HG03558 (cell line): Measurements from ENCODE around the gene LHX5.

Source experiments
- ATAC-seq: cut with Tn5 transposase; IDR thresholded peaks from one replicate; pipeline ENCODE4 v1.9.1; 2021; ENCODE audit warnings: moderate number of reproducible peaks; ENCODE audit not compliant: unreplicated experiment; ENCODE audit errors: extremely low read depth

The LHX5 gene

GRCh38 chr12:113466454-113467141 lies 5.1 kb downstream of the LHX5 start:
- no peak for ATAC-seq

DNA sequence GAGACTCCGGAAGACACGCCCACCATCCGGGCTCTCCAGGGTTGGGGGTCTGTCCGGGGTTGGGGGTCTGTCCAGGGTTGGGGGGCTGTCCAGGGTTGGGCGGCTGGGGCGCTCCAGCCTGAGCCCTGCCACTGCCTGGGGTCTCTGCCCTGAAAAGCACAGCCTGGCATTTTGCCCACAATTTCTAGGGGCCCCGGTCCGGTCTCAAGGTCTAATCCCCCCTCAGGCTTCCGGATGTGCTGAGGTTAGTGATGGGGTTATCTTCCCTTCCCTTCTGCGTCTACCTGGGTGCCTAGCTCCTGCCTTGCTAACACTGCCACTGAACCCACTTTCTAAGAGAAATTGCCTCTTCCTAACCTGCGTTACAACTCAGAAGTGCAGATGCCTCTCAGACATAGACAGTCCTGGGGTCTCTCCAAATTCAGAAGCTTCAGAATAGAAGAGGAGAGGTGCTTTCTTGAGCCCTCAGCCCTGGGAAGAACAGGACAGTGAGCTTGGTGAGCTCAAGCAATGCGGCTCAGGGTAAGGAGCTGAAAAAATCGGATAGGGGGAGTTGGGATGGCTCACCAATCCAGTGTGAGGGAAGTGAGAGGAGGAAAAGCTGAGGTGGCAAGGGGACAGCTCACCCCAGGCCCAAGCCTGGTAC lies 5.7 kb downstream of the LHX5 start:
- no peak for ATAC-seq

DNA sequence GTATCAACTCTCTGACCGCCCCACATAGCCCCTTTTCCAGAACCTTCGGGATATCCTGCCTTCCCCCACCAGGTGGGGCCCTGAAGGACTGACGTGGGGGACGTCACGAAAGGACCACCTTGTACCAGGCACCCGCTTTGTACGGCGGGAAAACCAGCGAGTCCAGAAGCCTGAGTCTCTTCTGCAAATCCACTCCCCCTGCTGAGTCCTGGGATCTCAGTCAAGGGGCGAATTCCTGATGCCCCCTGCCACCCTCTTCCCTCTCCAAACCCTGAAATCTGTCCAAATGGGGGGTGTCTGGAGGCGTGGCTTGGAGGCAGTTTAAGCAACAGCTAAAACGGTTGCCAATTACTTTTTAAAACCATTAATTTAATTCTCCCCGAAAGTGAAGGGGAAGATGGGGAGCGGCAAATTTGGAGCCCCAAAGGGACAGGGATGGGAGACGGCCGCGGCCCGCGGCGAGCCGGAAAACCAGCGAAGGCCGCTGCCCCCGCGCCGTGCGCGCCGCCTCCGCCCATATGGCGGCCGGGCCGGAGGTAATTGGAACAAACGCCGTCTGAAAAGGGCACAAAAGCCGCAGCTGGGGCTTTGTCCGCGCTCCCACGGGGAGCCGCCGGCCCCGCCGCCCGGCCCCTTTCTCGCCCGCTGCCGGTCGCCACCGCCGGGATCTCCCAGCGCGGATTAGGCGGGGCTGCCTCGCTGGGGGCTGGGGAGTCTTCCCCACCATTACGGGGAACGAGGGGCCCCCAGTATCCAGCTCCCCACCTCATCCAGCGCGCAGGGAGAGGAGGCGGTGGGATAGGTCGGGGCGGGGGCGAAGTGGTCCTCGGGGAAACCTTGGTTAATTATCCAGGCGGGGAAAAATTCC lies 6.6 kb downstream of the LHX5 start:
- ATAC-seq, result no peak

DNA sequence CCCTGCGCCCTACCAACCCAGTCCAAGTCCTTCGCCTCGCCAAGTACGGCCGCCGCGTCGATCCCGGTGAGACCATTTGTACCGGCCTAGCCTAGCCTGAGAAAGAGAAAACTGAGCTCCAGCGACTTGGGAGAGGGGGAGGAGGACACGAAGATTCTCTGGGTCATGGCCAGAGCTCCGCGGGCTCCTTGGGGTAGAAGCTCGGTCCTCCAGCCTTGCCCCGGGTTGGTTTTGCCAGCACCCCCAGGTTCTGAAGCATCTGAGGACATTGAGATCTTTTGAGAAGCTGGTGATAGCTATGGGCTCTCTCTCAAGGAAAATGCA lies 7.3 kb downstream of the LHX5 start:
- ATAC-seq, result no peak

GRCh38 chr12:113463746-113464451 lies 7.8 kb downstream of the LHX5 start:
- ATAC-seq, result no peak

GRCh38 chr12:113462998-113463745 lies 8.5 kb downstream of the LHX5 start:
- no peak for ATAC-seq

DNA sequence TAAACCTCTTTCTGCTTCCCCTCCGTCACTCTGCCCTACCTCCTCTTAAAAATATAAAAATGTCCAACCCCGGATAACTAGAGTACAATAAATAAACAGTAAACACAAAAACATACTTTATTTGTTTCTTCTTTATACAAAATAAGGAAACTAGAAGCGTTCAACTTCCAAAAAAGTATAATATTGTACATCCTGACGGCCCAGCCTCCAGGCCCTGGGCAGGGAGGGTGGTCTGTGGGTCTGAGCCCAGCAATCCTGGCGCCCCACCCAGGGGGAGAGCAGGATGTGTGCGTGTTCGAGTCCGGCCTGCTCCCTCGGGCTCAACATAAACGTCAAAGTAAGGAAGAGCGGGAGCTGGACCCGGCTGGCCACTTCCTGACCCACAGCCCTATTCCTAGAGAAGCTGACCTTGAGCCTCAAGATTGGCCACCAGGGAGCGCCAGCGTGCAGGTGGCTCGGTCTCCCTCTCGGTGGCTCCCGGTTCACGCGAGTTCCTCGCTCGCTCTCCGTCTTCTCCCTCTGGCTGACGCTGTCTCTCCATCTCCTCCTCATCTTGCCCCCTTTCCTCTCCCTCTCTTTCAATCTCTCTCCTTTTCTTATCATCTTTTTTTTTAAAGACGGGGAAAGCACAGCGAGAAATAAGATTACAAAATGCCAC lies 9.4 kb downstream of the LHX5 start:
- ATAC-seq, result no peak

GRCh38 chr12:113461666-113462065 lies 10.0 kb downstream of the LHX5 start:
- no peak for ATAC-seq

DNA sequence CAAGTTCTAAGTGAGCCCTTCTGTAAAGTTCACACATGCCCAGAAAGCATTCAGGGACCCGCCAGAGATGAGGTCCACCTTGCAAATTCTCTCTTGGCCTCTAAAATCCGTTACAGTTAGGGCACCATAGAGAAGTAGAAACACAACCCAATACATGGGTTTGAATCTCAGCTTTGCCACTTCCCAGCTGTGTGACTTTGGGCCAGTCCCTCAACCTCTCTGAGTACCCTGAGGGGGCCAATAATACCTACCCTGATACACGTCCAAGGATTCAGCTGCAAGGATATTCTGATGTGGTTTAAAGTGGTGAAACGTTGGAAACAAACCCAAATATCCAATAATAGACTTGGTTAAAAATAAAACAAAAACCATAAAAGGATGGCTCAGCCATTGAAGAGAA lies 11.7 kb downstream of the LHX5 start:
- ATAC-seq, result no peak

DNA sequence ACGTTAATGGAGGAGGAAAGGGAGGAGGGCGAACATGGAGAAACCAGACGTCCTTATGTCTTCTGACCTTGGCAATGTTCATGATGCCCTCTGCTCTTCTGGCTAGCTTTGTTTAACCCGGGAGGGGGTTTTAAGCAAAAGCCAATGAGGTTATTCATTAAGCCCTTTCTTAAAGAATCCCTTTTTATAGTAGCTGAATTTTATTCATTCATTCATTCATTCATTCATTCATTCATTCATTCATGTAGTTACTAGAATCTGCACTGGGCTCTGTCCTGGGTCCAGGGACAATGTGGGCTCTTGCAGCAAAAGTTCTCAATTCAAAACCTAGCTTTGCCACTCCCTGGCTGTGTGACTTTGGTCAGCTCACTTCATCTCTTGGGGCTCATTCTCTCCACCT lies 14.0 kb downstream of the LHX5 start:
- ATAC-seq, result no peak

DNA sequence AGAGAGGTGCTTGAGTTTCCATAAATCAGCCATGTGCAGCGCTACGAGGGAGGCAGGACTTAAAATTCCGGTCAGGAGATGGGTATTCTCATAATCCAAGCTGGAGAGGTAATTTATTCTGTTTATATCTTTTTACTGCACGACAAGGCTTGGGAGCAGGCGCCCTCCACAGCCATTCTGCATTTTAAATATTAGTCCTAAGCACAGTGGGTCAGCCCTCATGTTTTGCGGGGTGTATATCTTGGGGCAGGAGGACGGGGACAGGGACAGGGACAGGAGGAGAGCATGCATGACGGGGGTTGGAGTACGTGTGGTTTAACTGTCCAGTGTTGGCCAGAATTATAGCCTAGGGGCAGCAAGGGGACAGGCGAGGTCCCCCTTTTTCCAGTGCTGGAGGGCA lies 14.5 kb downstream of the LHX5 start:
- ATAC-seq, result no peak

GRCh38 chr12:113456761-113457160 lies 14.9 kb downstream of the LHX5 start:
- no peak for ATAC-seq

DNA sequence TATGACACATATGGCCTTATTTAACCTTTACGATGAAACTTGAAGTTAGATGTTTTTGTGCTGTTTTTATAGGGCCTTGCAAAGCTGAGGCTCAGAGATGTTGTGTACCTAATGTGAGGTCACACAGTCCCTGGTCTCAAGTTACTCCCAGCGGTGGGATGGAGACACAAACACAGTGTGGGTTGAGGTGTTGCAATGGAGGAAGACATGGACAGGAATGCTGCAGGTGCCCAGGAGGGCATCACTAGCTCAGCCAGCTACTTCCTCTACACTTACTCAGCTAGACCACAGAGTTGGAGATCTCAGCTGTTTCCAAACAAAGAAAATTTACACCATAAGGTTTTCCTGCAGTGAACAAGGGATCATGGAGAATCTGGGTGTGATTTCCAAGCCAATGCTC lies 15.5 kb downstream of the LHX5 start:
- no peak for ATAC-seq

- no peak for ATAC-seq
Measured at GRCh38 chr12:113453330-113453729, 18.3 kb downstream of the LHX5 start.

DNA sequence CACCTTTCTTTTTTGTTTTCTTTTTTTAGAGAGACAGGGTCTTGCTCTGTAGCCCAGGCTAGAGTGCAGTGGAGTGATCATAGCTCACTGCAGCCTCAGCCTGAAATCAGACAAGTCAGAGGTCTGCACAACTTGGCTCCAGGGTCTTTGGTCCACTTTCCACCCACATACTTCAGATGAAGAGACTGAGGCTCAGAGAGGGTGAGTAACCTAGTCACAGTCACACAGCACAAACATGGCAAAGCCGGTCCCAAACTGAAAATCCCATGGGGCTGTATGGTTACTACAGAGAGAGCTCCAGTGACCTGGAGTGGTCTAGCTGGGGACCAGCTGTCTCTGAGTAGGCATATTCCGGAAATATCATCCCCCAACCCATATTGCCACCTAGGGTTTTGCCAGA lies 19.2 kb downstream of the LHX5 start:
- ATAC-seq, result no peak

GRCh38 chr12:113449839-113450238 lies 21.8 kb downstream of the LHX5 start:
- ATAC-seq, result no peak

DNA sequence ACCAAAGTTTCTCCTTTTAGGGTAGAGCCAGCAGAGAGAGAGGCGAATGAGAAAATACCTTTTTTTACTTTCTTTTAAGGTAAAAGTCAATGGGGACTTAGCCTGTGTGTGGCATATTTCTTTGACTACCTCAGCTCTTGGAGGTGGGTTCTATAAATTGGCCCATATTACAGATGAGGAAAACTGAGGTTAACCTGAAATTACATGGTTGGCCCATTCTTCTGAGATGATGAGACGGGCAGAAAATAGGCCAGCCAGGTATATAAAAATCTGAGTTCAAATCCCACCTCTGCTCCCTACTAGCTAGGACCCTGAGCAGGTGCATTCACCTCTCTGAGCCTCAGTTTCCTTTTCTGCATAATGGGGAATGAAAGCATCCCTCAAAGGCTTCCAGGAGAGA lies 22.4 kb downstream of the LHX5 start:
- no peak for ATAC-seq

DNA sequence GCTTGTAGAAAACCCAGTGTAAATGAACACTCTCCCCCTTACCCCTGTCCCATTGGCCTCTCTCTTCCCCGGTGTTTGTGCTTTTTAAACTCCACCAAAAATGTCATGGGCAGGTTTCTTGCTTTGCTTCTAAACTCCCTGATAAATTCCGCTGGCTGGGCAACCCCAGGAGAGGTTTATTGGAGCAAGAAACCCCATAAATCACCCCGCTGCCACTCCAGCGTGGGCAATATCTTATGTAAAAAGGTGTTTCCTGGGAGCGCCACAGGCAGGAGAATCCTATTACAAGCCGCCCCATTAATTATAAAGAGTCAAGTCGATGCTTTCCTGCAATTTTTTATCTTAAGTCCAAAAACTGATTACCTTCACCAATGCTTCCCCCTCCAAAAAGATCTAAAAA lies 22.8 kb downstream of the LHX5 start:
- ATAC-seq, result no peak

GRCh38 chr12:113445544-113446171 lies 26.0 kb downstream of the LHX5 start:
- no peak for ATAC-seq
